HG03442 (cell line): ENCODE measurements around the gene TIA1.
A peak's percentile ranks its signal among the peaks of the same experiment; 100 is the strongest.
"Not testable (repeated sequence)": the region's sequence is repeated elsewhere in the genome, so short reads cannot be mapped to it uniquely, and the experiment has no call there.

Experiments used
- ATAC-seq: cut with Tn5 transposase; IDR thresholded peaks from one replicate; pipeline ENCODE4 v1.9.1; 2021; ENCODE audit warnings: mild to moderate bottlenecking, moderate library complexity; ENCODE audit not compliant: unreplicated experiment

TIA1 gene

GRCh38 chr2:70226781-70227180, 21.6 kb downstream of the TIA1 start:
- ATAC-seq, result no peak

GRCh38 chr2:70223305-70223704, 25.1 kb downstream of the TIA1 start:
- ATAC-seq, result not testable (repeated sequence)

- ATAC-seq, result no peak
These were observed 33.4 kb downstream of the TIA1 start for GRCh38 chr2:70214953-70215549.

- no peak for ATAC-seq
These were observed 34.1 kb downstream of the TIA1 start for GRCh38 chr2:70214365-70214764.

GRCh38 chr2:70212298-70212932, 36.0 kb downstream of the TIA1 start:
- no peak for ATAC-seq

GRCh38 chr2:70211595-70211994, 36.8 kb downstream of the TIA1 start:
- ATAC-seq, result no peak

GRCh38 chr2:70204452-70204851, 44.0 kb downstream of the TIA1 start:
- ATAC-seq, result no peak

GRCh38 chr2:70203086-70203485, 45.3 kb downstream of the TIA1 start:
- no peak for ATAC-seq

GRCh38 chr2:70202236-70202806, 46.1 kb downstream of the TIA1 start:
- ATAC-seq, result no peak

- no peak for ATAC-seq
These were observed 46.6 kb downstream of the TIA1 start for GRCh38 chr2:70201831-70202230.

GRCh38 chr2:70201225-70201768, 47.1 kb downstream of the TIA1 start:
- no peak for ATAC-seq

- ATAC-seq, result no peak
These were observed 49.0 kb downstream of the TIA1 start for GRCh38 chr2:70199320-70199864.

- no peak for ATAC-seq
These were observed 55.9 kb downstream of the TIA1 start for GRCh38 chr2:70192516-70192915.

- ATAC-seq, result no peak
These were observed 57.1 kb downstream of the TIA1 start for GRCh38 chr2:70191244-70191735.

GRCh38 chr2:70190418-70191243, 57.8 kb downstream of the TIA1 start, which contains the start of gene C2orf42:
Gene C2orf42 (minus strand): TSS chr2:70191019. CDS start chr2:70181985, 9,034 bp downstream.
- peak; percentile 81 for ATAC-seq

- ATAC-seq, result no peak
These were observed 60.0 kb downstream of the TIA1 start for GRCh38 chr2:70188460-70188859.

GRCh38 chr2:70187170-70187569, 61.3 kb downstream of the TIA1 start:
- ATAC-seq, result not testable (repeated sequence)

GRCh38 chr2:70182689-70183088, 65.7 kb downstream of the TIA1 start:
- ATAC-seq, result no peak

GRCh38 chr2:70181363-70181956, 67.0 kb downstream of the TIA1 start:
- peak; percentile 79 for ATAC-seq

- ATAC-seq, result no peak
These were observed 74.9 kb downstream of the TIA1 start for GRCh38 chr2:70173520-70173919.
